SK-N-MC (cell line): ENCODE measurements around the gene PRDM5.

Source experiments
- DNase-seq: peaks from one replicate; pipeline ENCODE4 v3.0.0-alpha.2; 2011; ENCODE audit warnings: low read depth, low spot score
- H3K27ac ChIP-seq: fragments of 200-600 bp; sonication (generic); 2 replicates; pipeline ENCODE4 v1.5.1; 2016; ENCODE audit warnings: mixed run types
- H3K36me3 ChIP-seq: fragments of 200-600 bp; sonication (generic); 2 replicates; pipeline ENCODE4 v1.6.1; 2017; ENCODE audit warnings: antibody characterized with exemption, low read length, mixed read lengths; ENCODE audit not compliant: insufficient read depth
- H3K4me3 ChIP-seq: fragments of 200-600 bp; sonication (generic); 2 replicates; pipeline ENCODE4 v1.5.1; 2016
- H3K9ac ChIP-seq: fragments of 200-600 bp; sonication (generic); 2 replicates; pipeline ENCODE4 v1.8.0; 2017; ENCODE audit warnings: mixed run types, mixed read lengths; ENCODE audit not compliant: insufficient read length
- H3K9me3 ChIP-seq: fragments of 200-600 bp; sonication (generic); 2 replicates; pipeline ENCODE4 v1.6.1; 2017; ENCODE audit warnings: low read depth, mild to moderate bottlenecking, antibody characterized with exemption, low read length, moderate library complexity, mixed read lengths
- EZH2 ChIP-seq: fragments of 200-600 bp; sonication (generic); IDR thresholded peaks from one replicate; pipeline ENCODE4 v1.6.1; 2017; ENCODE audit warnings: antibody characterized with exemption
- FOXP2 ChIP-seq: optimal IDR thresholded peaks from 2 replicates; pipeline ENCODE3; 2011; ENCODE audit warnings: mild to moderate bottlenecking, moderate library complexity; ENCODE audit not compliant: insufficient read depth; ENCODE audit errors: extremely low read length, control extremely low read depth
- POLR2AphosphoS5 ChIP-seq: IDR thresholded peaks from 2 replicates; pipeline ENCODE4 v1.6.1; 2012; ENCODE audit warnings: mild to moderate bottlenecking, low read depth, low read length, borderline replicate concordance

Gene PRDM5

DNA sequence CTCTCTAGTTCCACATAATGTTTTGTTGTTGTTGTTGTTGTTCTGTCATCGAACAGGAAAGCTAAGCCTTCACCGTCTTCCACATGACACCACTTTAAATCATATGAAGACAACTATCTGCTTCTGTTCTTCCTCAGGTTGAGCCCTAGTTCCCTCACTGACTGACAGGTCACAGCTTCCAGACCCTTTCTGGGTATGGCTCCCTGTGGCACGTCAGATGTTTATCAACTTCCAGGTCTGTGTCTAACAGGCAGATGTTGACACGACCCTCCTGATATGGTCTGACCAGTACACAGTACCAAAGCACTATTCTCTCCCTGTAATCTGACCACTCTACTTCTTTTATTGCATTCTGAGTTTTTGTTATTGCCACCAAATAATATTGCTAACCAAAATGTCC is 51.4 kb downstream of the PRDM5 start:
- Histone ChIP-seq H3K36me3 (no peaks in the 10 kb centered on the region), H3K4me3 (no peak overlapping the region), H3K27ac (no peak overlapping the region), H3K9me3 (no peaks in the 10 kb centered on the region), H3K9ac (no peak overlapping the region)
- TF ChIP-seq POLR2AphosphoS5 (no peak), EZH2 (no peak), FOXP2 (no peak)
- no peak for DNase-seq

- no peak for DNase-seq
- Histone ChIP-seq H3K4me3 (no peak overlapping the region), H3K9ac (no peak overlapping the region), H3K27ac (no peak overlapping the region), H3K9me3 (no peaks in the 10 kb centered on the region), H3K36me3 (no peaks in the 10 kb centered on the region)
- TF ChIP-seq EZH2, result no peak
- no peak for TF ChIP-seq FOXP2
- TF ChIP-seq POLR2AphosphoS5, result no peak
Measured at GRCh38 chr4:120870279-120870673, 52.2 kb downstream of the PRDM5 start.

GRCh38 chr4:120869613-120870278 is 52.8 kb downstream of the PRDM5 start:
- no peaks in the 10 kb centered on the region for H3K36me3 ChIP-seq
- TF ChIP-seq POLR2AphosphoS5 (no peak), EZH2 (no peak), FOXP2 (no peak)
- no peaks in the 10 kb centered on the region for H3K9me3 ChIP-seq
- H3K4me3 ChIP-seq, result no peak overlapping the region
- H3K9ac ChIP-seq, result no peak overlapping the region
- H3K27ac ChIP-seq, result no peak overlapping the region
- DNase-seq, result no peak

DNA sequence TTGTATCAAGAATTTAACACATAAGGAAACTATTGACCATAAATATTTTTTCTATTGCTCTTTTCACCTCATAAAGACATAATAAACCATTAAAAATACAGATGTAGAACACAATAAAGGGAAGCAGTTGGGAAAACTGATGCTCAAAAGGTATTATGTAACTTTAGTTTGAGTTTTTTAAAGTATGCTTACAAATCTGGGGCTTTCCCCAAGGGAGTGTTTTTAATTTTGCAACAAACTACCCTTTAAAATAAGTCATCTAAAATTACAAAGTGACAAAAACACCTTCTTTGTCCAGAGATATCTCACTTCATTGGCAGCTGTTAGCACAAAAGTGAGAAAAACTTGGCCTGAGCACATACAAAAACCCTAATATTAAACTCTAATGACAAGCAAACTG is 55.0 kb downstream of the PRDM5 start:
- no peak overlapping the region for H3K27ac ChIP-seq
- no peak overlapping the region for H3K4me3 ChIP-seq
- DNase-seq, result no peak
- no peak for TF ChIP-seq EZH2
- TF ChIP-seq POLR2AphosphoS5, result no peak
- TF ChIP-seq FOXP2, result no peak
- no peaks in the 10 kb centered on the region for H3K36me3 ChIP-seq
- no peaks in the 10 kb centered on the region for H3K9me3 ChIP-seq
- H3K9ac ChIP-seq, result no peak overlapping the region

- H3K27ac ChIP-seq, result no peak overlapping the region
- no peak overlapping the region for H3K9ac ChIP-seq
- H3K36me3 ChIP-seq, result no peaks in the 10 kb centered on the region
- no peaks in the 10 kb centered on the region for H3K9me3 ChIP-seq
- TF ChIP-seq FOXP2, result no peak
- no peak for TF ChIP-seq POLR2AphosphoS5
- TF ChIP-seq EZH2, result no peak
- no peak overlapping the region for H3K4me3 ChIP-seq
- no peak for DNase-seq
Measured at GRCh38 chr4:120865985-120866384, 56.5 kb downstream of the PRDM5 start.

DNA sequence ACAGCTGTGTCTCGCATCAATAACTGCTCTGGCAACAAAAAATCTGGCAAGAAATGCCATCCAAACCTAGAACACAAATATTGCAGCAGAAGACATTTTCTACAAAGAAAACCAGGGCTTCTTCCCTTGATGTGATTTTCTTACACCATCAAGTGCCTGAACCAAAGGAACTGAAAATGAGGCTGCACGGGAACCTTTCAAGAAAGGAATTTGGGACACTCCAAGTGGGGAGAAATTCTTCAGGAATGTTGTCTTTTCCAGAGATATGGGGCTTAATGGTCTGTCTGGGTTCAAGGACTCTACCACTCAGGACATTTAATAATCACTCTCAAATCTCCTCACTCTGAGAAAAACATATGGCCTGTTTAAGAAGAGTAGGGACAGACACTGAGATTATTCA is 57.6 kb downstream of the PRDM5 start:
- Histone ChIP-seq H3K4me3 (no peak overlapping the region), H3K27ac (no peak overlapping the region), H3K9me3 (no peaks in the 10 kb centered on the region), H3K9ac (no peak overlapping the region), H3K36me3 (no peaks in the 10 kb centered on the region)
- DNase-seq, result no peak
- TF ChIP-seq POLR2AphosphoS5, result no peak
- no peak for TF ChIP-seq FOXP2
- TF ChIP-seq EZH2, result no peak

GRCh38 chr4:120862432-120862831 is 60.1 kb downstream of the PRDM5 start:
- no peaks in the 10 kb centered on the region for H3K9me3 ChIP-seq
- no peak overlapping the region for H3K27ac ChIP-seq
- TF ChIP-seq FOXP2 (no peak), EZH2 (no peak), POLR2AphosphoS5 (no peak)
- H3K9ac ChIP-seq, result no peak overlapping the region
- no peaks in the 10 kb centered on the region for H3K36me3 ChIP-seq
- H3K4me3 ChIP-seq, result no peak overlapping the region
- DNase-seq, result no peak

GRCh38 chr4:120861852-120862251 is 60.7 kb downstream of the PRDM5 start:
- Histone ChIP-seq H3K36me3 (no peaks in the 10 kb centered on the region), H3K27ac (no peak overlapping the region), H3K4me3 (no peak overlapping the region), H3K9me3 (no peaks in the 10 kb centered on the region), H3K9ac (no peak overlapping the region)
- TF ChIP-seq POLR2AphosphoS5 (no peak), FOXP2 (no peak), EZH2 (no peak)
- DNase-seq, result no peak

DNA sequence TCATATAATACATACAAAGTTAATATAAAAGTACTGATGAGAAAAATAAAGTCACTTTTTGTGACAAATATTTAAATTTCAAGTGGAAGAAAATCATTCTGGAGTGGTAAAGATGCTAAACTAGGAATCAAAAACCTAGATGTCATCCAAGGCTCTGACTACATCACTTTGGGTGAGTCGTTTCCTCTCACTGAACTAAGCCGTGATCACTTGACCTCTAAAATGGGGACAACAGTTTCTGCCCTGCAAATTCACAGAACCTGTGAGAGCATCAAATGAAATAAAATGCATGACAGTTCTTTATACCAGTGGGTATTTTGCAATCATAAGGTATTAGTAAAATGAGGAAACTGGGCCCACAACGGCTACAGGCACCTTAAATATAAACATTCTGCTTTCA is 63.8 kb downstream of the PRDM5 start:
- H3K36me3 ChIP-seq, result no peaks in the 10 kb centered on the region
- no peak overlapping the region for H3K27ac ChIP-seq
- no peak for TF ChIP-seq EZH2
- TF ChIP-seq POLR2AphosphoS5, result no peak
- H3K9ac ChIP-seq, result no peak overlapping the region
- DNase-seq, result no peak
- H3K9me3 ChIP-seq, result no peaks in the 10 kb centered on the region
- no peak overlapping the region for H3K4me3 ChIP-seq
